Non-pigmented ciliary epithelial cell (primary cell): ENCODE results near the gene ZSCAN5C.
"Not testable (repeated sequence)": the region's sequence is repeated elsewhere in the genome, so short reads cannot be mapped to it uniquely, and the experiment has no call there.

ENCODE experiments used
- DNase-seq: peaks from one replicate; pipeline ENCODE4 v3.0.0-alpha.2; 2010; ENCODE audit warnings: low read depth

Gene ZSCAN5C

GRCh38 chr19:56191711-56192110, 10.4 kb upstream of the ZSCAN5C start:
- no peak for DNase-seq

GRCh38 chr19:56193981-56194640, 8.0 kb upstream of the ZSCAN5C start:
- DNase-seq: no peak

GRCh38 chr19:56197646-56198045, 4.4 kb upstream of the ZSCAN5C start, which contains the start of gene ZSCAN5B:
Gene ZSCAN5B (minus strand): TSS chr19:56197783. CDS start chr19:56193052, 4,731 bp downstream.
- DNase-seq: not testable (repeated sequence)

GRCh38 chr19:56199687-56200086, 2.4 kb upstream of the ZSCAN5C start:
- no peak for DNase-seq

- not testable (repeated sequence) for DNase-seq
Measured at GRCh38 chr19:56207581-56207980, 5.5 kb downstream of the ZSCAN5C start.

- no peak for DNase-seq
Measured at GRCh38 chr19:56209091-56209490, 7.0 kb downstream of the ZSCAN5C start.

GRCh38 chr19:56210036-56210435, 8.0 kb downstream of the ZSCAN5C start:
- DNase-seq: not testable (repeated sequence)

GRCh38 chr19:56211718-56212117, 9.6 kb downstream of the ZSCAN5C start:
- no peak for DNase-seq

GRCh38 chr19:56217039-56217949, 15.2 kb downstream of the ZSCAN5C start:
- DNase-seq: peak; percentile 5

- DNase-seq: no peak
Measured at GRCh38 chr19:56218961-56219360, 16.9 kb downstream of the ZSCAN5C start.

- DNase-seq: not testable (repeated sequence)
Measured at GRCh38 chr19:56221442-56221841, 19.4 kb downstream of the ZSCAN5C start.

GRCh38 chr19:56221851-56222250, 19.8 kb downstream of the ZSCAN5C start:
- DNase-seq: no peak

- DNase-seq: no peak
Measured at GRCh38 chr19:56222901-56223300, 20.8 kb downstream of the ZSCAN5C start.

GRCh38 chr19:56223481-56223880, 21.4 kb downstream of the ZSCAN5C start:
- no peak for DNase-seq

- no peak for DNase-seq
Measured at GRCh38 chr19:56245121-56245740, 43.2 kb downstream of the ZSCAN5C start.

GRCh38 chr19:56245764-56246163, 43.7 kb downstream of the ZSCAN5C start:
- not testable (repeated sequence) for DNase-seq

- DNase-seq: not testable (repeated sequence)
Measured at GRCh38 chr19:56248736-56249338, 46.8 kb downstream of the ZSCAN5C start.

GRCh38 chr19:56252699-56253422, 50.8 kb downstream of the ZSCAN5C start:
- DNase-seq: peak; percentile 27

- DNase-seq: peak; percentile 19
Measured at GRCh38 chr19:56253737-56254136, 51.7 kb downstream of the ZSCAN5C start.

GRCh38 chr19:56258272-56258671, 56.2 kb downstream of the ZSCAN5C start:
- no peak for DNase-seq
